ENCODE results near the gene OR10G6. TPM values are rescaled to one million over a fixed set of nuclear protein-coding genes. Genes with fewer than 3 reads are reported as not detected.

Gene OR10G6, protein sequence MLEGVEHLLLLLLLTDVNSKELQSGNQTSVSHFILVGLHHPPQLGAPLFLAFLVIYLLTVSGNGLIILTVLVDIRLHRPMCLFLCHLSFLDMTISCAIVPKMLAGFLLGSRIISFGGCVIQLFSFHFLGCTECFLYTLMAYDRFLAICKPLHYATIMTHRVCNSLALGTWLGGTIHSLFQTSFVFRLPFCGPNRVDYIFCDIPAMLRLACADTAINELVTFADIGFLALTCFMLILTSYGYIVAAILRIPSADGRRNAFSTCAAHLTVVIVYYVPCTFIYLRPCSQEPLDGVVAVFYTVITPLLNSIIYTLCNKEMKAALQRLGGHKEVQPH
- not detected in 2 replicates for total RNA-seq

DNA sequence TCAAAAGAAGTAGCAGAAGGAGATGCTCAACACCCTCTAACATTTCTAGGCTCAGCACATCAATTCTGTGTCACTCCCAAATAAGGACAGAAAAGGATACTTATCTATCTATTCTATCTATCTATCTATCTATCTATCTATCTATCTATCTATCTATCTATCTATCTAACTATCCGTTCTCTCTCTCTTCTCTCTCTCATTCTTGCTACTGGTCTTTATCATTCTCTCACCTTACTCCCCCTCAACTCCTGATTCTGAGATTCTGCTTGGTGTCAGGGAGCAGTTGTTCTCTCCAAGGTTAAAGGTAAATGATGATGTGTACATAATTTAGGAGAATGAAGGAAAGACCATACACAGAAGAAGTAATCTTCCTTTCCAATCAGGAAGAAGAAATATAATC, at the start of gene OR10G6:
TSS of gene OR10G6 (minus strand) at position 43 of the 400 bp plus-strand sequence. CDS start at position 43, 0 bp downstream.

DNA sequence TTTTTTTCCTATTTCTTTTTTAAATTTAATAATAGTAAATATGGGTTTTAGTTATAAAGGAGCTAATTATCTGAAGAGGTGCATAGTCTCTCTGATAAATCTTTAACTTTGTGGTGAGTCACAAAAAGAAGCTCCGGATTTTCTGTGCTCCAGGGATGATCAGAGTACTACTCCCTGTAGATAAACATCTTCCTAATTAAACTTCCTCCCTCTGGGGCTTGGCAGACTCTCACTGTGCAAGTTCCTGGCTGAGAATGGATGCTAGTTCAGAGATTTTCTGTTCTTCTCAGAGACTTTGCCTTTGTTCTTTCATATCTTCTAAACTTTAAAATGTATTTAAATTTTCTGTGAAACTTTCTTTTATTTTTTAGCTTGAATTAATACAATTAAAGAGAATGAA, 46.3 kb upstream of the OR10G6 start, which contains the start of gene OR10G7:
TSS of gene OR10G7 (minus strand) at position 72 of the 400 bp plus-strand sequence. CDS start 2,324 bp downstream, outside the sequence.

GRCh38 chr11:124026498-124026897, 31.5 kb upstream of the OR10G6 start, which contains the start of gene OR10G8:
TSS of gene OR10G8 (plus strand) at chr11:124026798. CDS start at chr11:124029623, 2,825 bp downstream.

GRCh38 chr11:124012697-124013096, 17.7 kb upstream of the OR10G6 start, which contains the start of gene OR10G4:
TSS of gene OR10G4 (plus strand) at chr11:124012997. CDS start at chr11:124015575, 2,578 bp downstream.

DNA sequence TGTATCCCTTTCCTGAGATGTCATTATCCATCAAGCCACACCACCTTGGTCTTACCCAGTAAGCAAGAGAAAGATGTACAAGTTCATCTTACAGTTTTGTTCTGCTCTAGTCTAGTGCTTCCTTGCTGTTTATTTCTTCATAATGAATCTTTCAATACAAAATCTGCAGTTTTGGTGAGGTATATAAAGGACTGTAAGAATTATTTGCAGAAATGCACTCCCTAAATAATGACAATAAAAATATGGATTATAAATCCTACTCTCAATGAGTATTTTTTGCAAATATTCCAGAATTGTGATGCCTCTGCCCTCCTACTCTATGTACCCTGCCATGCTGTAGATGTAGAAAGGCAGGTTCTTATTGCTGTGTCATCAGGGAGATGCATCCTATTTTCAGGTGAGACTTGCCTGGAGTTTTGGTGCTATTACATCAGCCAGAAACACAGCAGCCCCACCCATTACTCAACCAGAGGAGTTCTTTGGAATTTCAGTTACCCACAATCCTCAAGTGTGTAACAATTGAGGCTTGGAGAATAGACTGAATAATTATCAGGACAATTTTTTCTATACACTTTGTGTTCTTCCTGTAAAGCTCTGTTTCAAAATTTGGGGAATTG, 17.1 kb downstream of the OR10G6 start, which contains the start of gene OR10S1:
TSS of gene OR10S1 (minus strand) at position 51 of the 617 bp plus-strand sequence. CDS start 117 bp downstream, outside the sequence.

Other genes starting within 250 kb of the OR10G6 start
- not detected in 2 replicates for gene OR6X1, start 240.6 kb downstream of the OR10G6 start, total RNA-seq
- gene OR6M1, start 188.8 kb downstream of the OR10G6 start, total RNA-seq, result not detected in 2 replicates
- gene TMEM225, start 109.5 kb downstream of the OR10G6 start, total RNA-seq, result not detected in 2 replicates
- gene OR8D4, start 93.0 kb downstream of the OR10G6 start, total RNA-seq, result not detected in 2 replicates
- gene OR4D5, start 55.5 kb downstream of the OR10G6 start, total RNA-seq, result not detected in 2 replicates
- gene OR6T1, start 51.3 kb downstream of the OR10G6 start, total RNA-seq, result not detected in 2 replicates
- not detected in 2 replicates for gene OR10S1, start 17.4 kb downstream of the OR10G6 start, total RNA-seq
- gene OR10G4, start 17.8 kb upstream of the OR10G6 start, total RNA-seq, result not detected in 2 replicates
- gene OR10G9, start 27.9 kb upstream of the OR10G6 start, total RNA-seq, result not detected in 2 replicates
- not detected in 2 replicates for gene OR10G8, start 31.6 kb upstream of the OR10G6 start, total RNA-seq
- gene OR10G7, start 46.2 kb upstream of the OR10G6 start, total RNA-seq, result not detected in 2 replicates
- gene VWA5A, start 120.3 kb upstream of the OR10G6 start, total RNA-seq, result 15.9 and 18.0 TPM in 2 replicates
- gene OR10D3, start 188.2 kb upstream of the OR10G6 start, total RNA-seq, result not detected in 2 replicates
- gene OR8G1, start 245.9 kb upstream of the OR10G6 start, total RNA-seq, result not detected in 2 replicates

Measured in cardiac ventricle fibroblast (primary cell).